Hepatocyte (in vitro differentiated cells): ENCODE results near the gene NCOA4.

ENCODE experiments used
- EZH2 ChIP-seq: fragments of 200-600 bp; sonication (generic); IDR thresholded peaks from 2 replicates; pipeline ENCODE4 v1.6.1; 2016; ENCODE audit warnings: antibody characterized with exemption, mild to moderate bottlenecking, borderline replicate concordance
- TF ChIP-seq, protein P1 (sequence below): fragments of 200-600 bp; sonication (generic); IDR thresholded peaks from 2 replicates; pipeline ENCODE4 v1.5.1; 2016; ENCODE audit warnings: antibody characterized with exemption, mild to moderate bottlenecking; ENCODE audit not compliant: poor library complexity

DNA sequence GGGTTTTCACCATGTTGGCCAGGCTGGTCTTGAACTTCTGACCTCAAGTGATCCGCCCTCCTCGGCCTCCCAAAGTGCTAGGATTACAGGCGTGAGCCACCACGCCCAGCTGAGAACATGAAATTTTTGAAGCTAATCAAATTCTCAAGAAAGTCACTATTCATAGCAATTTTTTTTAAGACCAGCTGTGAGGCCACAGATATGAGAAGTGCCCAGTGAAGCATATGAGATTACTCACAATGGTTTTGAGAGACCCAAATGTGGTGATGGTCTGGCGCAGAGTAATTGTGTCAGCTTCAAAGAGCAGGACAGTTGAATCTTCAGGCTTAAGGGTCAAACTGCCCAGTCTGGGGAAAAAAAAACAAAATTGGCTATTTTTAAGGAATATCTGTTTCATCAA, 16.2 kb downstream of the NCOA4 start:
- no peak for TF ChIP-seq EZH2
- TF ChIP-seq, protein P1, sequence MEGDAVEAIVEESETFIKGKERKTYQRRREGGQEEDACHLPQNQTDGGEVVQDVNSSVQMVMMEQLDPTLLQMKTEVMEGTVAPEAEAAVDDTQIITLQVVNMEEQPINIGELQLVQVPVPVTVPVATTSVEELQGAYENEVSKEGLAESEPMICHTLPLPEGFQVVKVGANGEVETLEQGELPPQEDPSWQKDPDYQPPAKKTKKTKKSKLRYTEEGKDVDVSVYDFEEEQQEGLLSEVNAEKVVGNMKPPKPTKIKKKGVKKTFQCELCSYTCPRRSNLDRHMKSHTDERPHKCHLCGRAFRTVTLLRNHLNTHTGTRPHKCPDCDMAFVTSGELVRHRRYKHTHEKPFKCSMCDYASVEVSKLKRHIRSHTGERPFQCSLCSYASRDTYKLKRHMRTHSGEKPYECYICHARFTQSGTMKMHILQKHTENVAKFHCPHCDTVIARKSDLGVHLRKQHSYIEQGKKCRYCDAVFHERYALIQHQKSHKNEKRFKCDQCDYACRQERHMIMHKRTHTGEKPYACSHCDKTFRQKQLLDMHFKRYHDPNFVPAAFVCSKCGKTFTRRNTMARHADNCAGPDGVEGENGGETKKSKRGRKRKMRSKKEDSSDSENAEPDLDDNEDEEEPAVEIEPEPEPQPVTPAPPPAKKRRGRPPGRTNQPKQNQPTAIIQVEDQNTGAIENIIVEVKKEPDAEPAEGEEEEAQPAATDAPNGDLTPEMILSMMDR, result no peak
